Measurements from ENCODE around the gene TRIM65.

The TRIM65 gene

DNA sequence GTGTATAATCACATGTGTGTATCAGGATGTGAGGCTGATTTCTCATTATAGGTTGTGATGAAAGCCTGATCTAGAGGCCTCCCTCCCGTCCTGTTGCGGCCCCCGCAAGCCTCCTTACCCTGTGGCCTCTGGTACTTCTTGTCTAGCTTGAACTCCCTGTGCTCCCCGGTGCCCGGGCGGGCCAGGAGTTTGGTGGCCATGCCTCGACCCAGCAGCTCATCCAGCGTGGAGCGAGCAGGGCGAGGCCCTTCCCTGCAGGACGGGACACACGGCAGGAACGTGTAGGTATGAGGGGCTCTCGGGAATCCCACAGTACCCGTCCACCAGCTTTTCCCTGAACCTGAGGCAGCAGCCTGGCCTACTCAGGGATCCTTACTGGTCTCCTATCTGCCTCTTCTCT, 29.2 kb upstream of the TRIM65 start:
- H3K23ac ChIP-seq (ENCODE audit: low read depth, low read length, poor library complexity) = peak overlapping the region; percentile 12
- no peak overlapping the region for H3K4me3 ChIP-seq (ENCODE audit: low read length in 2 of 2)
- H3K9me3 ChIP-seq (replicated peaks in 1 of 2; ENCODE audit: control insufficient read depth in 2 of 2, insufficient read depth in 1 of 2, low read depth in 1 of 2, low read length in 2 of 2) = no peaks in the 10 kb centered on the region
- no peak overlapping the region for H2BK12ac ChIP-seq (ENCODE audit: low read length)
- no peak overlapping the region for H2BK120ac ChIP-seq (ENCODE audit: low read depth, low read length)
- H3K27ac ChIP-seq (replicated peaks; ENCODE audit: low read length) = no peak overlapping the region
- no peaks in the 10 kb centered on the region for H3K27me3 ChIP-seq (ENCODE audit: control insufficient read depth in 3 of 3, insufficient read depth in 3 of 3, low read depth in 1 of 3, low read length in 3 of 3)
- WGBS, 2 donors (ENCODE audit: extremely low coverage in 2 of 2, insufficient read length in 2 of 2, insufficient replicate concordance in 1 of 2) = no CpG with 5 or more reads among the region's 15 CpGs
- no peak overlapping the region for H3K4me2 ChIP-seq (ENCODE audit: insufficient read depth, low read length, poor library complexity, severe bottlenecking)
- no peaks in the 10 kb centered on the region for H3K79me1 ChIP-seq (ENCODE audit: low read depth, low read length)
- H3K4me1 ChIP-seq (ENCODE audit: control insufficient read depth in 2 of 2, insufficient read depth in 1 of 2, low read depth in 1 of 2, low read length in 2 of 2) = no peaks in the 10 kb centered on the region
- no peak overlapping the region for H2AFZ ChIP-seq (ENCODE audit: low read length)
- no peak overlapping the region for H2AK5ac ChIP-seq (ENCODE audit: low read depth, low read length)
- no peak overlapping the region for H3K4ac ChIP-seq (ENCODE audit: low read length)
- DNase-seq (ENCODE audit: low spot score) = no peak
- no peak overlapping the region for H3K14ac ChIP-seq (ENCODE audit: low read length)
- H4K91ac ChIP-seq (ENCODE audit: low read depth, low read length, poor library complexity) = no peak overlapping the region
- H3K36me3 ChIP-seq (replicated peaks in 1 of 2; ENCODE audit: control insufficient read depth in 2 of 2, insufficient read depth in 2 of 2, low read length in 2 of 2) = peaks cover 23 to 59% of the 10 kb centered on the region in 2 donors
- no peak overlapping the region for H2BK5ac ChIP-seq (ENCODE audit: low read length)
- no peak overlapping the region for H4K8ac ChIP-seq (ENCODE audit: low read depth, low read length)
- H3K18ac ChIP-seq (ENCODE audit: low read length) = no peak overlapping the region
- no peak overlapping the region for H2BK15ac ChIP-seq (ENCODE audit: low read length)
- H3K9ac ChIP-seq (ENCODE audit: low read depth, low read length, poor library complexity) = no peak overlapping the region

DNA sequence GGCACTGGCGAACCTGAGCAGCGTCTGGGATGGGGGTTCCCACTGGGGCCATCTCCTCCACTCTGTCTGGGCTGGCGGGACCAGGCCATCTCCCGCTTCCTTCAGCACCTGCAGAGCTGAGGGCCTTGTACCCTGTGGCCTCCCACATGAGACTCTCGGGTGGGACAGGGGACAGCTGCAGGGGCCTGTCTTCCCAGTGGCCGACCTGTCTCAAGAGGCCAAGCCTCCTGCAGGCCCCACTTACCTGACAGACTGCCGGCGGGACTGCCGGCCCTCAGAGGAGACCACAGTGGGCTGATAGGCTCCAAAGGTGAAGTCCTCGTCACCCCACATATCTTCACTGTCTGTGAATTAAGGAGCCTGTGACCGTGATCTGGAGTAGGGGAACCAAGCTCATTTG, 28.4 kb upstream of the TRIM65 start:
- H3K27me3 ChIP-seq (ENCODE audit: control insufficient read depth in 3 of 3, insufficient read depth in 3 of 3, low read depth in 1 of 3, low read length in 3 of 3) = no peaks in the 10 kb centered on the region
- no peaks in the 10 kb centered on the region for H3K79me1 ChIP-seq (ENCODE audit: low read depth, low read length)
- H3K23ac ChIP-seq (ENCODE audit: low read depth, low read length, poor library complexity) = no peak overlapping the region
- H3K4me2 ChIP-seq (ENCODE audit: insufficient read depth, low read length, poor library complexity, severe bottlenecking) = no peak overlapping the region
- H3K4me3 ChIP-seq (ENCODE audit: low read length in 2 of 2) = no peak overlapping the region
- no peaks in the 10 kb centered on the region for H3K9me3 ChIP-seq (replicated peaks in 1 of 2; ENCODE audit: control insufficient read depth in 2 of 2, insufficient read depth in 1 of 2, low read depth in 1 of 2, low read length in 2 of 2)
- H3K18ac ChIP-seq (ENCODE audit: low read length) = no peak overlapping the region
- no peak for DNase-seq (ENCODE audit: low spot score)
- no peak overlapping the region for H4K8ac ChIP-seq (ENCODE audit: low read depth, low read length)
- no peak overlapping the region for H2BK5ac ChIP-seq (ENCODE audit: low read length)
- no peak overlapping the region for H3K4ac ChIP-seq (ENCODE audit: low read length)
- no CpG with 5 or more reads among the region's 11 CpGs for WGBS, 2 donors (ENCODE audit: extremely low coverage in 2 of 2, insufficient read length in 2 of 2, insufficient replicate concordance in 1 of 2)
- no peak overlapping the region for H3K27ac ChIP-seq (replicated peaks; ENCODE audit: low read length)
- H3K9ac ChIP-seq (ENCODE audit: low read depth, low read length, poor library complexity) = no peak overlapping the region
- H2BK15ac ChIP-seq (ENCODE audit: low read length) = no peak overlapping the region
- no peaks in the 10 kb centered on the region for H3K4me1 ChIP-seq (ENCODE audit: control insufficient read depth in 2 of 2, insufficient read depth in 1 of 2, low read depth in 1 of 2, low read length in 2 of 2)
- peaks cover 23 to 58% of the 10 kb centered on the region in 2 donors for H3K36me3 ChIP-seq (replicated peaks in 1 of 2; ENCODE audit: control insufficient read depth in 2 of 2, insufficient read depth in 2 of 2, low read length in 2 of 2)
- no peak overlapping the region for H2AK5ac ChIP-seq (ENCODE audit: low read depth, low read length)
- no peak overlapping the region for H3K14ac ChIP-seq (ENCODE audit: low read length)
- H2BK12ac ChIP-seq (ENCODE audit: low read length) = no peak overlapping the region
- no peak overlapping the region for H2AFZ ChIP-seq (ENCODE audit: low read length)
- H2BK120ac ChIP-seq (ENCODE audit: low read depth, low read length) = no peak overlapping the region
- H4K91ac ChIP-seq (ENCODE audit: low read depth, low read length, poor library complexity) = no peak overlapping the region

DNA sequence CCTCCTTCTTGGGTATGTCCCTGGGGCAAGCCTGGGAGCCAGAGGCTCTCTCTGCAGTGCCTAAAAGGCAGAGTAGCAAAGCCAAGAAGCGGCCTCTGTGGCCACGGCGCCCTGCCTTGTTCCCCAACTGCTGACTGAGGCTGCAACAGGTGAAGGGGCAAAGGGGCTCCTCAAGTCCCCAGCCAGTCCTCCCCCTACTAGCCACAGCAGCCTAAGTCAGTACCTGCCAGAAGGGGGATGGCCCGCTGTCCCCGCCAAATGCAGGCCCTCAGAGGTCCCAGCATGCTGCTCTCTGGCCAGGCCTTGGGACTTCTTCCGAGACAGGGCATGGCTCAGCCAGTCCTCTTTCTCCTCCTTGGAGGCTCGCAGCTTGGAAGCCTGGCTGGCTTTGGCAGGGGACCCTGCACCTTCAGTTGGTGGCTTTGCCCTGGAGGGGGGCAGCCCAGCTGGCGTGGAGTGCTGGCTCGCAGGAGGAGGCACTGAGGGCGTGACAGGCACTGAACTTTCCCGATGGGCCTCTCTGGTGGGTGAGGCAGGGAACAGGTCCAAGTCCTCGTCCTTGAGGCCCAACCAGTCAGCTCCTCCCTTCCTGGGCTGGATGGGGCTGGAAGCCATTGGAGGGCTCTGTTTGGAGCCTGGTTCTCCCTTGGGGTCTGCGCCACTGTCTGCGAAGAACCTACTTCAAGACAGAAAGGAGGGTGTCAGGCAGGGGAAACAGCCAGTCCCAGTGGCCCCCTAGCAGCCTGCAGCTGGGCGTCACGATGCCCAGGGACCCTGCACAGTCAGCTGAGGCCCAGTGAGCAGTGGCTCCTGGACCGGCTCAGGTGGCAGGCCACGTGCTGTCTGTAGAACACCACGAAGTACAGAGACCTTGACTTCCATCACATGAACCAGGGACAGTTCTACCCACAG, 26.5 kb upstream of the TRIM65 start:
- no peak overlapping the region for H3K4ac ChIP-seq (ENCODE audit: low read length)
- no peaks in the 10 kb centered on the region for H3K4me1 ChIP-seq (ENCODE audit: control insufficient read depth in 2 of 2, insufficient read depth in 1 of 2, low read depth in 1 of 2, low read length in 2 of 2)
- H4K91ac ChIP-seq (ENCODE audit: low read depth, low read length, poor library complexity) = no peak overlapping the region
- WGBS, 2 donors (ENCODE audit: extremely low coverage in 2 of 2, insufficient read length in 2 of 2, insufficient replicate concordance in 1 of 2) = no CpG with 5 or more reads among the region's 19 CpGs
- H3K9ac ChIP-seq (ENCODE audit: low read depth, low read length, poor library complexity) = no peak overlapping the region
- H3K27ac ChIP-seq (replicated peaks; ENCODE audit: low read length) = no peak overlapping the region
- no peak overlapping the region for H2AFZ ChIP-seq (ENCODE audit: low read length)
- no peaks in the 10 kb centered on the region for H3K27me3 ChIP-seq (ENCODE audit: control insufficient read depth in 3 of 3, insufficient read depth in 3 of 3, low read depth in 1 of 3, low read length in 3 of 3)
- peak overlapping the region; percentile 86 for H3K23ac ChIP-seq (ENCODE audit: low read depth, low read length, poor library complexity)
- no peak overlapping the region for H2BK120ac ChIP-seq (ENCODE audit: low read depth, low read length)
- H3K79me1 ChIP-seq (ENCODE audit: low read depth, low read length) = no peaks in the 10 kb centered on the region
- H4K8ac ChIP-seq (ENCODE audit: low read depth, low read length) = no peak overlapping the region
- H3K4me3 ChIP-seq (ENCODE audit: low read length in 2 of 2) = no peak overlapping the region
- no peak overlapping the region for H2BK15ac ChIP-seq (ENCODE audit: low read length)
- no peak overlapping the region for H3K4me2 ChIP-seq (ENCODE audit: insufficient read depth, low read length, poor library complexity, severe bottlenecking)
- H2AK5ac ChIP-seq (ENCODE audit: low read depth, low read length) = no peak overlapping the region
- no peaks in the 10 kb centered on the region for H3K9me3 ChIP-seq (replicated peaks in 1 of 2; ENCODE audit: control insufficient read depth in 2 of 2, insufficient read depth in 1 of 2, low read depth in 1 of 2, low read length in 2 of 2)
- H2BK12ac ChIP-seq (ENCODE audit: low read length) = no peak overlapping the region
- no peak for DNase-seq (ENCODE audit: low spot score)
- no peak overlapping the region for H3K14ac ChIP-seq (ENCODE audit: low read length)
- H3K18ac ChIP-seq (ENCODE audit: low read length) = no peak overlapping the region
- peaks cover 23 to 67% of the 10 kb centered on the region in 2 donors for H3K36me3 ChIP-seq (replicated peaks in 1 of 2; ENCODE audit: control insufficient read depth in 2 of 2, insufficient read depth in 2 of 2, low read length in 2 of 2)
- H2BK5ac ChIP-seq (ENCODE audit: low read length) = no peak overlapping the region

DNA sequence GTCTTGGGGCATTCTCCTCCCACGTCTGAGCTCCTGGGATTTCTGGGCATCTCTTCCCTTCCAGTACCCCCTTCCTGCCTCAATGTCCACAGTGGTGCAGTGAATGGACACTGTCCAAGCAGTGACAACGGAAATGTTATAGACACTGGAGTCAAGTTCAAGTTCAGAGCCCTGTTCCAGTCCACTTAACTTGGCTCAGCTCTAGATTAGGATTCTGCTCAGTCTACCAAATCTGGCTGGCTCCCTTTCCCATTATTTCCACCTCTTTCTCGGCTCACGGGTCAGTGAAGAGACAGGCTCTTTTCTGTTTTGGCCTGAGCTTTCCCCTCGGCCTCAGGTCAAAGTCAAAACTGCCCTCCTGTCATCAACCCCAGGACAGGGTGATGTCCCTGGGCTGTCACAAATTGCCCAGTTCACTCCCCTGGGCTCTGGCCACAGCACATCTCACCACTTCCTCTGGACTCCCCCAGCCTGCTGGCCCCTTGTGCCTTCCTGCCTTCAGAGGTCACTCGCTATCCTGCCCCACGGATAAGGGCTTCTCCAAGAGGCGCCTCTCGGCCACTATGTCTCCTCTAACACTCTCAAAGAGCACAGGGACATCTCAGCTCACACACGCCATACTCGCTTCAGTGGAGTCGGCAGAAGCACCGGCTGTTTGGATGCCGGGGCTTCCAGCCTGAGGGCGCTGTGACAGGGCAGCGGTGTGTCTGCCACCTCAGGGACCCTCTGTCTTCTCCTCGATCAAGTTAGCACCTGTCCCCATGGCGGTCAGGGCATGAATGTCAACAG, 25.6 kb upstream of the TRIM65 start:
- Histone ChIP-seq H2AFZ (ENCODE audit: low read length) (no peak overlapping the region), H3K23ac (ENCODE audit: low read depth, low read length, poor library complexity) (no peak overlapping the region), H3K27ac (replicated peaks; ENCODE audit: low read length) (no peak overlapping the region), H3K14ac (ENCODE audit: low read length) (no peak overlapping the region), H3K79me1 (ENCODE audit: low read depth, low read length) (no peaks in the 10 kb centered on the region), H3K4ac (ENCODE audit: low read length) (no peak overlapping the region), H4K91ac (ENCODE audit: low read depth, low read length, poor library complexity) (no peak overlapping the region), H3K27me3 (ENCODE audit: control insufficient read depth in 3 of 3, insufficient read depth in 3 of 3, low read depth in 1 of 3, low read length in 3 of 3) (no peaks in the 10 kb centered on the region), H3K9me3 (replicated peaks in 1 of 2; ENCODE audit: control insufficient read depth in 2 of 2, insufficient read depth in 1 of 2, low read depth in 1 of 2, low read length in 2 of 2) (no peaks in the 10 kb centered on the region), H4K8ac (ENCODE audit: low read depth, low read length) (no peak overlapping the region), H2BK12ac (ENCODE audit: low read length) (no peak overlapping the region), H3K9ac (ENCODE audit: low read depth, low read length, poor library complexity) (no peak overlapping the region), H3K4me1 (ENCODE audit: control insufficient read depth in 2 of 2, insufficient read depth in 1 of 2, low read depth in 1 of 2, low read length in 2 of 2) (no peaks in the 10 kb centered on the region), H3K36me3 (replicated peaks in 1 of 2; ENCODE audit: control insufficient read depth in 2 of 2, insufficient read depth in 2 of 2, low read length in 2 of 2) (peaks cover 18 to 66% of the 10 kb centered on the region in 2 donors), H2BK120ac (ENCODE audit: low read depth, low read length) (no peak overlapping the region), H3K4me2 (ENCODE audit: insufficient read depth, low read length, poor library complexity, severe bottlenecking) (no peak overlapping the region), H3K4me3 (ENCODE audit: low read length in 2 of 2) (no peak overlapping the region), H2BK5ac (ENCODE audit: low read length) (no peak overlapping the region), H2AK5ac (ENCODE audit: low read depth, low read length) (no peak overlapping the region), H2BK15ac (ENCODE audit: low read length) (no peak overlapping the region), H3K18ac (ENCODE audit: low read length) (no peak overlapping the region)
- DNase-seq (ENCODE audit: low spot score) = no peak
- WGBS, 2 donors (ENCODE audit: extremely low coverage in 2 of 2, insufficient read length in 2 of 2, insufficient replicate concordance in 1 of 2) = no CpG with 5 or more reads among the region's 18 CpGs

Measured in neuronal stem cell (in vitro differentiated cells).